ENCODE measurements around the gene ZNF638. TPM values are rescaled to one million over a fixed set of nuclear protein-coding genes. Genes with fewer than 3 reads are reported as not detected.
"Not testable (repeated sequence)": the region's sequence is repeated elsewhere in the genome, so short reads cannot be mapped to it uniquely, and the experiment has no call there.

Gene ZNF638
- total RNA-seq, 2 donors from 2014 or later = 196 to 208 TPM

- peaks cover 4% of the 10 kb centered on the region for H3K36me3 Mint-ChIP-seq (ENCODE audit: low read depth)
- 62 to 68% methylated on average over 3 to 4 of the region's 4 CpGs for WGBS, 2 experiments (ENCODE audit: insufficient coverage in 1 of 2, insufficient read length in 1 of 2)
- H3K9me3 Mint-ChIP-seq = peaks cover 7% of the 10 kb centered on the region
- no peak overlapping the region for H3K27ac ChIP-seq (ENCODE audit: low read depth, low read length)
- H3K9me3 ChIP-seq (ENCODE audit: control insufficient read depth, low read length) = peaks cover under 1% of the 10 kb centered on the region
- no peaks in the 10 kb centered on the region for H3K27me3 ChIP-seq (ENCODE audit: control insufficient read depth, insufficient read depth, low read length, poor library complexity, severe bottlenecking)
- no peaks in the 10 kb centered on the region for H3K36me3 ChIP-seq (ENCODE audit: control insufficient read depth, insufficient read depth, low read length)
- H3K4me1 Mint-ChIP-seq = peaks cover 6% of the 10 kb centered on the region
- no peak overlapping the region for H3K4me3 Mint-ChIP-seq
- peak; percentile 81 for DNase-seq
- no peak overlapping the region for H3K27ac Mint-ChIP-seq
- H3K9ac ChIP-seq (ENCODE audit: extremely low read depth, low read length, poor library complexity, severe bottlenecking) = no peak overlapping the region
- H3K27me3 Mint-ChIP-seq (ENCODE audit: insufficient read depth) = no peaks in the 10 kb centered on the region
- TF ChIP-seq, protein P1, sequence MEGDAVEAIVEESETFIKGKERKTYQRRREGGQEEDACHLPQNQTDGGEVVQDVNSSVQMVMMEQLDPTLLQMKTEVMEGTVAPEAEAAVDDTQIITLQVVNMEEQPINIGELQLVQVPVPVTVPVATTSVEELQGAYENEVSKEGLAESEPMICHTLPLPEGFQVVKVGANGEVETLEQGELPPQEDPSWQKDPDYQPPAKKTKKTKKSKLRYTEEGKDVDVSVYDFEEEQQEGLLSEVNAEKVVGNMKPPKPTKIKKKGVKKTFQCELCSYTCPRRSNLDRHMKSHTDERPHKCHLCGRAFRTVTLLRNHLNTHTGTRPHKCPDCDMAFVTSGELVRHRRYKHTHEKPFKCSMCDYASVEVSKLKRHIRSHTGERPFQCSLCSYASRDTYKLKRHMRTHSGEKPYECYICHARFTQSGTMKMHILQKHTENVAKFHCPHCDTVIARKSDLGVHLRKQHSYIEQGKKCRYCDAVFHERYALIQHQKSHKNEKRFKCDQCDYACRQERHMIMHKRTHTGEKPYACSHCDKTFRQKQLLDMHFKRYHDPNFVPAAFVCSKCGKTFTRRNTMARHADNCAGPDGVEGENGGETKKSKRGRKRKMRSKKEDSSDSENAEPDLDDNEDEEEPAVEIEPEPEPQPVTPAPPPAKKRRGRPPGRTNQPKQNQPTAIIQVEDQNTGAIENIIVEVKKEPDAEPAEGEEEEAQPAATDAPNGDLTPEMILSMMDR (conservative IDR thresholded peaks at IDR 0.05) = no peak
- H3K4me1 ChIP-seq (ENCODE audit: control insufficient read depth, insufficient read depth, low read length) = no peaks in the 10 kb centered on the region
- no peak overlapping the region for H3K4me3 ChIP-seq (ENCODE audit: low read length)
Observed at GRCh38 chr2:71327916-71328315, 3.7 kb upstream of the ZNF638 start.

GRCh38 chr2:71330155-71330554 is 1.4 kb upstream of the ZNF638 start:
- Histone ChIP-seq H3K27me3 (ENCODE audit: control insufficient read depth, insufficient read depth, low read length, poor library complexity, severe bottlenecking) (no peaks in the 10 kb centered on the region), H3K9ac (ENCODE audit: extremely low read depth, low read length, poor library complexity, severe bottlenecking) (no peak overlapping the region), H3K27ac (ENCODE audit: low read depth, low read length) (no peak overlapping the region), H3K36me3 (ENCODE audit: control insufficient read depth, insufficient read depth, low read length) (peaks cover 12% of the 10 kb centered on the region), H3K4me3 (ENCODE audit: low read length) (peak overlapping the region; percentile 21), H3K4me1 (ENCODE audit: control insufficient read depth, insufficient read depth, low read length) (no peaks in the 10 kb centered on the region), H3K9me3 (ENCODE audit: control insufficient read depth, low read length) (no peaks in the 10 kb centered on the region)
- peaks cover 18% of the 10 kb centered on the region for H3K4me1 Mint-ChIP-seq
- H3K27ac Mint-ChIP-seq = peak overlapping the region; percentile 22
- peaks cover 13% of the 10 kb centered on the region for H3K36me3 Mint-ChIP-seq (ENCODE audit: low read depth)
- H3K9me3 Mint-ChIP-seq = no peaks in the 10 kb centered on the region
- TF ChIP-seq, protein P1 (conservative IDR thresholded peaks at IDR 0.05) = no peak
- no peak overlapping the region for H3K4me3 Mint-ChIP-seq
- no peaks in the 10 kb centered on the region for H3K27me3 Mint-ChIP-seq (ENCODE audit: insufficient read depth)
- no peak for DNase-seq

DNA sequence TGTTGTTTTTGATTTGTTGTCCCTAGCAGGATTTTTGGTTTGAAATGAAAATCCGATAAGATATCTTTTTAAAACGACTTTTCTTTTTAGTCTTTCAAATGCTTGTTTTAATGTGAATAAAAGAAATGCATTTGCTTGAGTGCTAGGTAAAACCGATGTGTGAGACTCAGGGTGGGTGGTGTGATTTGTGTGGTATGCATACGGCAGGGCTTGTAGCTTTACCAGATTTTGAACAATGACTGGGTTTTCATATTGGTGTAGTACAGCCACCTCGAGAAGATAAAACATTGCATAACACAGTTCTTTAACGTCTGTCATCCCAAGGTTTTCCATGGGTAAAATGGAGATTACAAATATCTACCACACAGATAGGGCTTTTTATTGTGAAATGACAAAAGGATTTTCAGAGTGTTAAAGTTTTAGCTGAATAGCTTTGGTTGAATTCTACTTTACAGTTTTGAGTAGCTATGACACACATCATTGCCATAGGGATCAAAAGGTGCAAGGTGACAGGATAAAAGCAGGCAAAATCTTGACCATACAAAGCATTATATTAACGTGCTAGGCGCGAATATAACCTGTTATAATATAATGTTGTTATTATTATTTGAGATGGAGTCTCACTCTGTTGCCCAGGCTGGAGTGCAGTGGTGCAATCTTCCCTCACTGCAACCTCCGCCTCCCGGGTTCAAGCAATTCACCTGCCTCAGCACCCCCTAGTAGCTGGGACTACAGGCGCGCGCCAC is 824 bp upstream of the ZNF638 start:
- Mint-ChIP-seq H3K9me3 (no peaks in the 10 kb centered on the region), H3K27me3 (ENCODE audit: insufficient read depth) (no peaks in the 10 kb centered on the region), H3K27ac (peak overlapping the region; percentile 22), H3K4me1 (peaks cover 18% of the 10 kb centered on the region), H3K4me3 (peak overlapping the region; percentile 99), H3K36me3 (ENCODE audit: low read depth) (peaks cover 13% of the 10 kb centered on the region)
- TF ChIP-seq, protein P1 (conservative IDR thresholded peaks at IDR 0.05) = no peak
- no peak overlapping the region for H3K9ac ChIP-seq (ENCODE audit: extremely low read depth, low read length, poor library complexity, severe bottlenecking)
- peak; percentile 49 for DNase-seq
- no peak overlapping the region for H3K27ac ChIP-seq (ENCODE audit: low read depth, low read length)
- H3K27me3 ChIP-seq (ENCODE audit: control insufficient read depth, insufficient read depth, low read length, poor library complexity, severe bottlenecking) = no peaks in the 10 kb centered on the region
- H3K4me3 ChIP-seq (ENCODE audit: low read length) = peak overlapping the region; percentile 21
- 58 to 72% methylated on average over 9 to 14 of the region's 14 CpGs for WGBS, 2 experiments (ENCODE audit: insufficient coverage in 1 of 2, insufficient read length in 1 of 2)
- H3K36me3 ChIP-seq (ENCODE audit: control insufficient read depth, insufficient read depth, low read length) = peaks cover 17% of the 10 kb centered on the region
- no peaks in the 10 kb centered on the region for H3K9me3 ChIP-seq (ENCODE audit: control insufficient read depth, low read length)
- H3K4me1 ChIP-seq (ENCODE audit: control insufficient read depth, insufficient read depth, low read length) = no peaks in the 10 kb centered on the region

DNA sequence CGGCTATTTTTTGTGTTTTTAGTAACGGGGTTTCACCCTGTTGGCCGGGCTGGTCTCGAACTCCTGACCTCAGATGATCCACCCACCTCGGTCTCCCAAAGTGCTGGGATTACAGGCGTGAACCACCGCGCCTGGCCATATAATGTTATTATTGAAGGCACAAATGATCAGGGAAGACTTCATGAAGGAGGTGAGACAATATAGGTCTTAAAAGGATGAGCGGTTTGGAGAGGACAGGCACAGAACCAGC is 326 bp upstream of the ZNF638 start:
- H3K4me3 Mint-ChIP-seq = peak overlapping the region; percentile 99
- H3K36me3 ChIP-seq (ENCODE audit: control insufficient read depth, insufficient read depth, low read length) = peaks cover 17% of the 10 kb centered on the region
- H3K27ac Mint-ChIP-seq = peak overlapping the region; percentile 85
- not testable (repeated sequence) for H3K27me3 Mint-ChIP-seq (ENCODE audit: insufficient read depth); H3K9ac ChIP-seq (ENCODE audit: extremely low read depth, low read length, poor library complexity, severe bottlenecking); DNase-seq; H3K27me3 ChIP-seq (ENCODE audit: control insufficient read depth, insufficient read depth, low read length, poor library complexity, severe bottlenecking); H3K27ac ChIP-seq (ENCODE audit: low read depth, low read length); H3K4me3 ChIP-seq (ENCODE audit: low read length); H3K9me3 ChIP-seq (ENCODE audit: control insufficient read depth, low read length); H3K9me3 Mint-ChIP-seq; H3K4me1 ChIP-seq (ENCODE audit: control insufficient read depth, insufficient read depth, low read length)
- WGBS, 2 experiments (ENCODE audit: insufficient coverage in 1 of 2, insufficient read length in 1 of 2) = 33 to 36% methylated on average over 9 of the region's 9 CpGs
- peaks cover 15% of the 10 kb centered on the region for H3K36me3 Mint-ChIP-seq (ENCODE audit: low read depth)
- H3K4me1 Mint-ChIP-seq = peaks cover 19% of the 10 kb centered on the region
